ENCODE results near the gene WBP1.
A peak's percentile ranks its signal among the peaks of the same experiment; 100 is the strongest.

Gene WBP1

DNA sequence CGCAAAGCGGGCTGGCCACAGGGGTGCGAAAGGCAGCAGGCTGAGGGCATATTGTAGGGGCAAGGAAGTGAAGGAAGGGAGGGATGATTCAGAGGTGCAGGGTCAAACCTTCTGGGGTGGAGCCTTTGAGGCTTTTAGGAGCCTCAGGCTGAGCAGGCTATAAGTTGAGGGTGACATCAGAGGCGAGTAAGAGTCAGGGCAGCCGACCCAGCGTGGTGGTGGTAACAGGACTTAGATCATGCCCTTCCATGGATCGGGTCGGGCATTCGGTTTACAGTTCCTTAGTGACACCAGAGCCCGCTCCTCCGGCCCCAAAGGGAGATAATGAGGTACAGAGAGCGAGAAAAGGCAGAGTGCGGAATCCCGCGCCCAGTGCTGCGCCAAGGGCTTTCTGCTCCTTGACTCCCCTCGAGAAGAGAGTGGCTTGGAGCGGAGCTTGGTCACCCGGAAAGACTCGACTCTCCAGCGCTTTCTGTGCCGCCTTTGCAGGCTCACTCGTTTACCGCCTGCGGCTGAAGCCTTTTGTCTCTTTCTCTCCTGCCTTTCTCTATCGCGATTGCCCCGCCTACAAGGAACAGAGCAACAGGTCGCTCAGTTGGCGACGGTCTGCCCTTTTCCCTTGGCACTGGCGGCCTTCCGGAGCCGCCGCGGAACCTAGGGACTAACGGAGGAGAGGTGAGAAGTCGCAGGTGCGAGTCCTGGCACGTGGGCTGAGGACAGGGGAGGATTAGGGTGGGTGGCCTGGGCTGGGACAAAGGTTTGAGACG is 40.4 kb downstream of the WBP1 start:
- no peak for FAIRE-seq
- no peak for TF ChIP-seq CTCF (IDR thresholded peaks at IDR 0.05; ENCODE audit: insufficient read depth, missing control alignments)
- DNase-seq (ENCODE audit: insufficient read length, low spot score) = no peak

DNA sequence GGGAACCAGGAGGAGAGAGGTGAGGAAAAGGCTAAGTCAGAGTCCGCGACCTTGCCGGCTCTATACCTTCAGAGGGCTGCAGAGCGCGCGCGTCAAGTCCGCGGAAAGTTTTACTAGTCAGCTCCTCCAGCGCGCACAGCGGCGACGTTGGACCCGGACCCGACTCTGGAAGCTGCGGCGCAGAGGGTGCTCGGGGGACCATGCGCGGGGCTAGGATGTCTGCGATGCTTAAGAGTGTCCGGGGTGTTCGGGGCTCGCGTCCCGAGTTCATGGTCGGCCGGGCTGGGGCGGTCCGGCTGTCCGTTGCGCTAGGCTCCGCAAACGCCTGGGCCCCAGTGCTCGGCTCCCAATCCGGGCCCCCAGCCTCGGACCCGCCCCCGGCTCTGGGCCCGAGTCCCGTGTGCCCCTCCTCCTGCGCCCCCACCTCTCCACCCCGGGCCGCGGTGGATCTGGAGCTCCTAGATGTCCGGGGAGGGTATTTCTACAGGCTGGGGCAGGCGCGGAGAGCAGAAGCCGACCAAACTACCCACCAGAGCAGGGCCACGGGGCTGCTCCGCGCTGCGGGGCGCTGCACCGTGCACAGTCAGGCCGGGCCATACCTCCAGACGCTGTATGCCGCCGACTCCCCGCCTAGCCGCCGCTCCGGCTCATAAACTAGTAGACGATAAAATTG is 41.2 kb downstream of the WBP1 start, which contains the start of gene LBX2:
Gene LBX2 (minus strand): TSS at position 337 of the 673 bp plus-strand sequence. CDS start 66 bp downstream, at position 271.
- DNase-seq (ENCODE audit: insufficient read length, low spot score) (no peak), FAIRE-seq (no peak)
- TF ChIP-seq CTCF (IDR thresholded peaks at IDR 0.05; ENCODE audit: insufficient read depth, missing control alignments) = no peak

GRCh38 chr2:74499940-74500577 is 41.8 kb downstream of the WBP1 start:
- FAIRE-seq = no peak
- DNase-seq (ENCODE audit: insufficient read length, low spot score) = no peak
- TF ChIP-seq CTCF (IDR thresholded peaks at IDR 0.05; ENCODE audit: insufficient read depth, missing control alignments) = no peak

DNA sequence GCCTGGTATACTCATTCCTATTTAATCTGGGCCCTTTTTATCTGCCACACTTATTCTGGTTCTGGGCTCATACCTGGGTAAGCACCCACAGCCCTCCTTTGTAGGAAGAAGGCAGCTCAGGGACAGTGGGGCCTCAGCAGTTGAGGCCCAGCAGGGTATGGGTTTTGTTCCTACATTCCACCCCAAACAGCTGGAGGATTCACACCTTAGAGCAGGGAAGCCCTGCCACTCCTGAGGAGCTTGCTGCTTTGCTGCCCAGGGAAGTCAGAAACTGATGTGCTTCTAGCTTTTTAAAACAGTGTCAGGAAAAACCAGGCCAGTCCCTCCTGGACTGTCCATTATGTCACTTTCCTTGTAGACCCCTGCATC is 42.3 kb downstream of the WBP1 start:
- no peak for DNase-seq (ENCODE audit: insufficient read length, low spot score)
- FAIRE-seq = no peak
- no peak for TF ChIP-seq CTCF (IDR thresholded peaks at IDR 0.05; ENCODE audit: insufficient read depth, missing control alignments)

GRCh38 chr2:74501335-74502071 is 43.3 kb downstream of the WBP1 start:
- peak; percentile 67 for DNase-seq (ENCODE audit: insufficient read length, low spot score)
- no peak for FAIRE-seq
- no peak for TF ChIP-seq CTCF (IDR thresholded peaks at IDR 0.05; ENCODE audit: insufficient read depth, missing control alignments)

- TF ChIP-seq CTCF (IDR thresholded peaks at IDR 0.05; ENCODE audit: insufficient read depth, missing control alignments) = no peak
- no peak for DNase-seq (ENCODE audit: insufficient read length, low spot score)
- no peak for FAIRE-seq
Measured at GRCh38 chr2:74502147-74502719, 44.0 kb downstream of the WBP1 start.
